Activated naive CD4-positive, alpha-beta T cell treated with anti-CD3 and anti-CD28 coated beads, Interleukin-2, amount 50 U/mL, for 24 hours (primary cell): Measurements from ENCODE around the gene ANKK1.

Experiments used
- H3K27ac Mint-ChIP-seq: one replicate; pipeline ENCODE4 v1.8.0; 2021; ENCODE audit warnings: mild to moderate bottlenecking, mixed read lengths
- H3K27me3 Mint-ChIP-seq: one replicate; pipeline ENCODE4 v1.8.0; 2021; ENCODE audit warnings: mixed read lengths
- H3K36me3 Mint-ChIP-seq: one replicate; pipeline ENCODE4 v1.8.0; 2021; ENCODE audit warnings: mixed read lengths
- H3K4me1 Mint-ChIP-seq: one replicate; pipeline ENCODE4 v1.8.0; 2021; ENCODE audit warnings: mixed read lengths
- H3K4me3 Mint-ChIP-seq: one replicate; pipeline ENCODE4 v1.8.0; 2021; ENCODE audit warnings: mild to moderate bottlenecking, mixed read lengths
- H3K9me3 Mint-ChIP-seq: one replicate; pipeline ENCODE4 v1.8.0; 2021; ENCODE audit warnings: mixed read lengths

ANKK1 gene

DNA sequence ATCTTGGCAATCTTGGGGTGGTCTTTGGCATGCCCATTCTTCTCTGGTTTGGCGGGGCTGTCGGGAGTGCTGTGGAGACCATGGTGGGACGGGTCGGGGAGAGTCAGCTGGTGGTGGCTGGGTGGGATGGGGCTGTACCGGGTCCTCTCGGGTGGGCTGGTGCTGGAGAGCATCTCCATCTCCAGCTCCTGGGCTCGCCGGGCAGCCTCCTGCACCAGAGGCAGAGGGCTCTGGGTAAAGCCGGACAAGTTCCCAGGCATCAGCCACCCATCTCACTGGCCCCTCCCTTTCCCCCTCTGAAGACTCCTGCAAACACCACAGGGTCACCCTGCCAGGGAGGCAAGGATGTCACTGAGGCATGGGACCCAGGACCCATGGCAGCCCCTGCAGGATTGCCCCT is 25.1 kb downstream of the ANKK1 start:
- Mint-ChIP-seq H3K4me1 (no peaks in the 10 kb centered on the region), H3K36me3 (no peaks in the 10 kb centered on the region), H3K27me3 (peaks cover 2% of the 10 kb centered on the region), H3K4me3 (no peak overlapping the region), H3K9me3 (no peaks in the 10 kb centered on the region), H3K27ac (no peak overlapping the region)

DNA sequence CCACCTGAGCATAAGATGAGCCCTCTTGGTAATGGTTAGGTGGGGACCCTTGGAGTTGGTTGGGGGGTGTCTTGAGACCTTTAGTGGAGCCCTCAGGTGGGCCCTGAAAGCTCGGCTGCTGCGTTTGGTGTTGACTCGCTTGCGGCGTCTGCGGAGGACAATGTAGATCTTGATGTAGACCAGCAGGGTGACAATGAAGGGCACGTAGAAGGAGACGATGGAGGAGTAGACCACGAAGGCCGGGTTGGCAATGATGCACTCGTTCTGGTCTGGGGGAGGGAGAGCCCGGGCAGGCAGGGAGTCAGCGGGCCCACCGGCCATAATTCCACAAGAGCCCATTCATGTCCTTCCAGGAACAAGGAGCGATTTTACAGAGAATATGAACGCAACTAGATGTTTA is 27.8 kb downstream of the ANKK1 start:
- H3K27me3 Mint-ChIP-seq = peaks cover 2% of the 10 kb centered on the region
- no peaks in the 10 kb centered on the region for H3K36me3 Mint-ChIP-seq
- H3K4me1 Mint-ChIP-seq = no peaks in the 10 kb centered on the region
- no peak overlapping the region for H3K27ac Mint-ChIP-seq
- no peaks in the 10 kb centered on the region for H3K9me3 Mint-ChIP-seq
- no peak overlapping the region for H3K4me3 Mint-ChIP-seq

DNA sequence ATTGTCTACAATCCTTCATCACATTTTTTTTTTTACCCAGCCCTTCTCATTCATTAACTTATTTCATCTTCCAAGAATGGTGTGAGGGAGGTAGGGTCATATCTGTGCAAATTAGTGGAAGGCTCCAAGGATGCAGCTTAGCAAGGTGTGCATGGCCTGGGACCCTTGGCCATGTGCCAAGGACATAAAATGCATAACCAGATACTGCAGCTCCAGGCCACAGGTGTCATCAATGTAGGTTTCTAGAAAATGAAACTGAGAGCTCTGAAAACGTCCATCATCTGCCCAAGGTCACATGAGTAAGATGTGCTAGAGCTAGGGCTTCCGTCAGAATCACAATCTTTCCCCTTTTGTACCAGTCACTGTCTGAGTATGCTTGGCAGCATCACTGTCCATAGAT is 29.8 kb downstream of the ANKK1 start:
- no peak overlapping the region for H3K4me3 Mint-ChIP-seq
- H3K36me3 Mint-ChIP-seq = no peaks in the 10 kb centered on the region
- no peak overlapping the region for H3K27ac Mint-ChIP-seq
- no peaks in the 10 kb centered on the region for H3K9me3 Mint-ChIP-seq
- peaks cover 2% of the 10 kb centered on the region for H3K27me3 Mint-ChIP-seq
- H3K4me1 Mint-ChIP-seq = no peaks in the 10 kb centered on the region

DNA sequence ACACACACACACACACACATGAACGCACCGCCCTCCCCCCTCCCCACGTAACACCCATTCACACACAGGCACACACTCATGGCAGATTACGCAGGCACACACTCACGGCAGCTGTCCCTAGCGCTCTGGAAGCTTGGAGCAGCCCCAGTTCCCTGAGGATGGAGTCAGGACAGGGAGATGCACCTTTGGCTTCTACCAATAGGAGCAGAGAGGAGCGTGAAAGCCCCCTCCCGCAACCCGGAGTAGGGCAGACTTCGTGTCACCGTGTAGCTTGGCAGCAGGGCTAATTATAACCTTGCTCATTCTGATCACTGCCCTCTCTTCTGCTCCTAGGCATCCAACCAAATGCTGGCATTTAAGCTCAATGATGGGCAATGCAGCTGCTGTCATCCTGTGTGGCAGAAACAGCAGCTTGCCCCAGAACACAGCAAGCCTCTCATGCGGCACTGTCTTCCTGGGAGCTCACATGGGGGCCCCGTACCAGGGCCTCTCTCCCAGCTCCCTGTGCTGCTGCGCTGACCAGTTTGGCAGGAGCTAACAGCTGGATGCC is 31.9 kb downstream of the ANKK1 start:
- Mint-ChIP-seq H3K4me3 (no peak overlapping the region), H3K27me3 (peaks cover 2% of the 10 kb centered on the region), H3K4me1 (no peaks in the 10 kb centered on the region), H3K36me3 (no peaks in the 10 kb centered on the region), H3K9me3 (no peaks in the 10 kb centered on the region), H3K27ac (no peak overlapping the region)

DNA sequence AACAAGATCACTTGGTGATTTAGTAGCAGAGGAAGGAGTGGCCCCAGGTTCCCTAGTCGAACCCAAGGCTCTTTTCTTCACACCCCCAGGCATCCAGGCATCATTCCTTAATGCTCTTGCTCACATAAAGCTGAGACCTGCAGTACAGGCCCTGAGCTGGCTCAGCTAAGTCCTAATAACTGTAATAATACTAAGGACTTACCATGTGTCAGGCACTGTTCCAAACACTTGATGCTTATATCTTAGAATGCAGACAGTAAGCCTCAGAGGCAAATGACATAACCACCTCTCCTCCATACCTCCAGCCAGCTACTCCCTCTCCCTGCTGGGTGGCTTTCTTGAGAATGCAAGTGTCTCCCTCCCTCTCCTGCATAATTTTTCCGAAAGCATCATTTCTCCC is 33.2 kb downstream of the ANKK1 start:
- Mint-ChIP-seq H3K27ac (no peak overlapping the region), H3K4me3 (no peak overlapping the region), H3K36me3 (no peaks in the 10 kb centered on the region), H3K4me1 (no peaks in the 10 kb centered on the region), H3K27me3 (peaks cover 2% of the 10 kb centered on the region), H3K9me3 (no peaks in the 10 kb centered on the region)

DNA sequence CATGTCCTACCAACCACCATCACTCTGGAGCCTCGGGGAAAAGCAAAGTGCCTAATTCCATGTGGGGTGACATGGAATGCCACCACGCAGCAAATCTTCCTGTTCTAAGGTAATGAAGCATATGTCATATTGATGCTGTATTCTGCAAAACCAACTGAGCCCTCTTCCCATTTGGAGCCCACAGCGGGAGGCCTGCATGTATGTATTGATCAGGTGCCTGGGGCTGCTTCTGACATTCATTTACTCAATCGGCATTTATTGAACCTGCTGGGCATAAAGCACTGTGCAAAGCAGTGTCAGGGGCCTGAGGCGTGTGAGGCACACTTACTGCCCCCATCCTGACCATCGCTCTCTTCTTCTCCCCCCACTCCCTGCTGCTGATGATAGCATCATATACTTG is 39.1 kb downstream of the ANKK1 start:
- Mint-ChIP-seq H3K27ac (no peak overlapping the region), H3K4me1 (no peaks in the 10 kb centered on the region)

DNA sequence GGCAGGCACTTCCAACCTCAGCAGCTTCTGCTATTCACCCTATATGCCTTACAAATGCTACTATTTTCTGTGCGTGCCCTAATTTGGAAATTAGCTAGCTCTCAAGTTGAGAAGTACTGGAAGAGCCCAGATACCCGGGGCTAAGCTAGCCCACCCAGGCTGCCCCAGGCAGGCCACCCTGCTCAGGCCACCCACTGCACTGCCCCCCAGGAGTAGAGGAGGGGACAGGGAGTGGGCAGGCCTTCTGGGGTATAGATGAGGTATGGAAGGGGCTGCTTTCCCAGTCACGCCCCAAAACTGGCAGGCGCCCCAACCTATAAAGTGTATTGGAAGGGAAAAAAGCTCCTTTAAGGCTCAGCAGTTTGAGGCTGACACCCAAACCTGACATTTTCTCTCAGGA is 44.2 kb downstream of the ANKK1 start:
- H3K4me1 Mint-ChIP-seq = no peaks in the 10 kb centered on the region
- H3K4me3 Mint-ChIP-seq = no peak overlapping the region
- no peaks in the 10 kb centered on the region for H3K9me3 Mint-ChIP-seq
- no peak overlapping the region for H3K27ac Mint-ChIP-seq
- no peaks in the 10 kb centered on the region for H3K36me3 Mint-ChIP-seq
- no peaks in the 10 kb centered on the region for H3K27me3 Mint-ChIP-seq

More for the DNA sequence above, 39.1 kb downstream of the ANKK1 start:
- no peaks in the 10 kb centered on the region for H3K36me3 Mint-ChIP-seq
- no peaks in the 10 kb centered on the region for H3K27me3 Mint-ChIP-seq
- H3K9me3 Mint-ChIP-seq = no peaks in the 10 kb centered on the region
- H3K4me3 Mint-ChIP-seq = no peak overlapping the region

DNA sequence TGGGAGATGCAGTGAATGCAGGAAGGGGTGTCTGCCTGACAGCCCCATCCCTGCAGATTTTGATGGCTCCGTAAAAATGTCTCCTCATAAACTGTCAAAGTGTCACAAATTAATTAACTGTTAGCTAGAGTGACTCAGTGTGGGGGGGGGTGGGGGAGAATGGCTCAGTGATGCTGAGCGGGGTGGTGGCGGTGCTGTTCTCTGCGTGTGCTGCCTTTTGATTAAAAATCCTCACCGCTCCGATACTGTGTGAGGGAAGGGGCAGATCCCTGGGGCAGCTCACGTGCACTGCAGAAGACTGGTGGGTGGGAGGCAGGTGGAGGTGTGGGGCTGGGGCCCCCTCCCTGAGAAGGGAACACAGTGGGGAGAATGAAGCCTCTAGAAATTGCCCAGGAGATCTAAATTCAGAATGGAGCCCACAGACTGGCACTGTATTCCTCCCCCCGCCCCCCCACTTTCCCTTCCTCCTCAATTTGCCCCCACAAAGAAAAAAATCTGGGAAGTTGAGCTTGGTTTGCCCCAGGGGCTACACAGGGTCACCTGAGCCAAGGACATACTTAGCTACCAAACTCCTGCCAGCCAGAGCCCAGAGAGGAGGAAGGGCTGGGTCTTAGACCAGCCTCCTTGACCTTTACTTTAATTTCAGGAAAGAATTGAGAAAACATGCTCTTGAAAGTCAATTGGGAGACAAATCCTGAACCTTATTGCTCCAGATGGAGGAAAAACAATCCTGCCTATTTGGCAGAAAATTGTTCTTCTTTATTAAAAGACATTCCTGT is 47.8 kb downstream of the ANKK1 start:
- H3K4me3 Mint-ChIP-seq = no peak overlapping the region
- no peak overlapping the region for H3K27ac Mint-ChIP-seq
- H3K36me3 Mint-ChIP-seq = no peaks in the 10 kb centered on the region
- no peaks in the 10 kb centered on the region for H3K9me3 Mint-ChIP-seq
- no peaks in the 10 kb centered on the region for H3K4me1 Mint-ChIP-seq
- H3K27me3 Mint-ChIP-seq = no peaks in the 10 kb centered on the region

DNA sequence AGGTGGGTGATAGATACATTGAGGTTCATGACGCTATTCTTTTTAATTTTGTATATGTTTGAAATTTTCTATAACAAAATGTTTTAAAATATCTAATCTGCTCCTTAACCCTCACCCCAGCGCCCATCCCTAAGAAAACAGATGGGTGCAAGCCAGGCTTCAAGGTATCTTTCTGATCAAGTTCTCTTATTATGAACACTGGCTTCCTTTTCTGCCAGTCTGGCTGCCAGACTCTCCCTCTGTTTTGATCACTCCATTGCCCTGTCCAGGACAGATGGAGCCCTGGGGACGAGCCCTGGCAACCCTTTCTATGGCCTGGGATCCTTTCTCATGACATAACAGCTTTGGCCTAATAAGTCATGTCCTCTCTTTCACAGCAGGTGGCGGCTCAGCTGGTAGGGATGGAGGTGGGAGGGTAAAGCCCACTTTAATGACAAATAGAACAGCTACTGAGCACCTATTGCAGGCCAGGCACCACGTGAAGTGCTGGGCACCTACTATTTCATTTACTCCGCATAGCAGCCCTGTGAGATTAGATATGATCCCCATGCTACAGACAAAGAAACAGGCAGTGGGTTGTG is 49.2 kb downstream of the ANKK1 start:
- Mint-ChIP-seq H3K27ac (no peak overlapping the region), H3K36me3 (no peaks in the 10 kb centered on the region)

DNA sequence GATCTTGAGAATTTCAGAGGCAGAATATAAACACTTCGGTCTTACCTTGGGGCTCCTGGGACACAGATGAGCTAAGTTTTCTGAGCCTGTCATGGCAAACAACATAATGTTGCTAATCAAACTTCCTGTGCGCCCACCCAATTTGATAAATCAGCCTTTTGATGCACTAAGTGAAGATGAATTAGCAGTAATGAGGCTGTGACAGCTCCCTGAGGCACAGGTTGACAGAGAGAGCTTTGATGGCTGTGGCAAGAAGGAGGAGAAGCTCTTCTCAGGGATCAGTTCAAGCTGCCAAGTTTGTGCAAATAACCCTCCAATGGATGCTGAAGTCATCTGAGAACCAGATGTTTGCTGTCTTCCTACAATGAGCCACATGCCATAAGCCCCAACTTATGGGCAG is 53.2 kb downstream of the ANKK1 start:
- H3K4me1 Mint-ChIP-seq = no peaks in the 10 kb centered on the region
- no peaks in the 10 kb centered on the region for H3K9me3 Mint-ChIP-seq
- no peak overlapping the region for H3K4me3 Mint-ChIP-seq
- peaks cover 3% of the 10 kb centered on the region for H3K27me3 Mint-ChIP-seq
- H3K27ac Mint-ChIP-seq = no peak overlapping the region
- no peaks in the 10 kb centered on the region for H3K36me3 Mint-ChIP-seq

More for the DNA sequence above, 49.2 kb downstream of the ANKK1 start:
- no peaks in the 10 kb centered on the region for H3K9me3 Mint-ChIP-seq
- no peaks in the 10 kb centered on the region for H3K27me3 Mint-ChIP-seq
- no peak overlapping the region for H3K4me3 Mint-ChIP-seq
- H3K4me1 Mint-ChIP-seq = no peaks in the 10 kb centered on the region

DNA sequence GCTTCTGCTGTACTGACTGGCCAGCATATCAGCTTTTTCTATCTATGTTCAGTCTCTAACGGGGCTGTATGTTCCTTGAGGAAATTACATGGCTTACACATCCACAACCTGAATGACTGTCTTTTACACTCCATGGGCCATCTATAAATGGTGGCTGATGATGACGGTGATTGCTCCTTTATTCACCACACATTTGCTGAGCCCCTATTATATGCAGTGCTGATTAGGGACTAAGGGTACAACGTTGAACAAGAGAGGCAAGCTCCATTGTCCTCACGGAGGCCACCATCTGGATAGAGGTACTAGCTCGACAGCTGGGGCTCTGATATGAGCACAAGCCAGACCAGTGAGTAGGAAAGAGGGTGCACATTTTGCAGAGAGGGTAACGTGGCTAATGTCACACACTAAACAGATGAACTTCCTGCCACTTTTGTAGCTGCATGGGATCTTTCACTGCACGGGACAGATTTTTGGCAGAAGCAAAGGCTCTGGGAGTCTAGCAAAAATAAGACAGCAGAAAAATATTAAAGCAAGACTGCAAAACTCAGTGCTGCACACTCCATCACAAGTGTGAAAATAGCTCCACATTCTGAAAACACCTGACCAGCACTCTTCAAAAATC is 57.0 kb downstream of the ANKK1 start:
- Mint-ChIP-seq H3K36me3 (no peaks in the 10 kb centered on the region), H3K27me3 (peaks cover 6% of the 10 kb centered on the region), H3K4me1 (no peaks in the 10 kb centered on the region)

DNA sequence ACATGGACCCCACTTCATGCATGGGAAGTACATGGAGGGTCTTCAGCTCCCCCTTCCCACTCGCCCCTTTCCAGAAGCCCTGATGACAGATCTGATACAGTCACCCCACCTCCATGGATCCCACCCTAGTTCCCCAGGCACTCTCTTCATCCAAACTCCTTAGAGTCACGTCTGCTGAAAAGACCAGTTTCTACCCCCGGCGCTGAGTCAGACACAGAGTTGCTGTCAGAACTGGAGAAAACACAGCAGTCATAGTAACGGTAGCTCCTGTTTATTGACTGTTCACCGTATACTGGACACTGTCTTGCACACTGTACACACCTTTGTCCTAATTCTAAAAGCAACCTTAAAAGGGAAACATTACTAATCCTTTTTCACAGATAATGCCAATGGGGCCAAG is 58.5 kb downstream of the ANKK1 start:
- Mint-ChIP-seq H3K4me1 (no peaks in the 10 kb centered on the region), H3K4me3 (no peak overlapping the region), H3K27me3 (peaks cover 6% of the 10 kb centered on the region), H3K27ac (no peak overlapping the region), H3K36me3 (no peaks in the 10 kb centered on the region), H3K9me3 (no peaks in the 10 kb centered on the region)

More for the DNA sequence above, 57.0 kb downstream of the ANKK1 start:
- Mint-ChIP-seq H3K4me3 (no peak overlapping the region), H3K9me3 (no peaks in the 10 kb centered on the region), H3K27ac (no peak overlapping the region)

DNA sequence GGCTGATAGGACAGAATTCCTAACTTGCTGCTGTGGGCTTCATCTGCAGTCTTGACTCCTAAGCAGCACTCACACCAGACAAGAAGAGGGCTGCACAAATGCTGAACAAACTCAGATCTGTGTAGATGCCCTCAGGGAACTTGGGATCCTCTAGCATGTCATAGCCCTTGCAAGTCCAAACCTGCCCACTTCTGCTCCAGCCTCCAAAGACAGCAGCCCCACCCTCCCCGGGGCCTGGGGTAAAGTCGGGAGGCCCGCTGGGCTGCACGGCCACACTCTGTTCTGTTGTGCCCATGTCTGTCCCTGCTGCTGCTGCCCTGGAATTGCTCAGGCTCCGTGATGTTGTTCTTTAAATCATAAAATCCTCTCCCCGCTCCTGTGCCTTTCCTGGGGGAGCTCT is 59.4 kb downstream of the ANKK1 start:
- H3K9me3 Mint-ChIP-seq = no peaks in the 10 kb centered on the region
- peaks cover 6% of the 10 kb centered on the region for H3K27me3 Mint-ChIP-seq
- H3K36me3 Mint-ChIP-seq = no peaks in the 10 kb centered on the region
- H3K4me3 Mint-ChIP-seq = no peak overlapping the region
- no peak overlapping the region for H3K27ac Mint-ChIP-seq
- H3K4me1 Mint-ChIP-seq = no peaks in the 10 kb centered on the region

DNA sequence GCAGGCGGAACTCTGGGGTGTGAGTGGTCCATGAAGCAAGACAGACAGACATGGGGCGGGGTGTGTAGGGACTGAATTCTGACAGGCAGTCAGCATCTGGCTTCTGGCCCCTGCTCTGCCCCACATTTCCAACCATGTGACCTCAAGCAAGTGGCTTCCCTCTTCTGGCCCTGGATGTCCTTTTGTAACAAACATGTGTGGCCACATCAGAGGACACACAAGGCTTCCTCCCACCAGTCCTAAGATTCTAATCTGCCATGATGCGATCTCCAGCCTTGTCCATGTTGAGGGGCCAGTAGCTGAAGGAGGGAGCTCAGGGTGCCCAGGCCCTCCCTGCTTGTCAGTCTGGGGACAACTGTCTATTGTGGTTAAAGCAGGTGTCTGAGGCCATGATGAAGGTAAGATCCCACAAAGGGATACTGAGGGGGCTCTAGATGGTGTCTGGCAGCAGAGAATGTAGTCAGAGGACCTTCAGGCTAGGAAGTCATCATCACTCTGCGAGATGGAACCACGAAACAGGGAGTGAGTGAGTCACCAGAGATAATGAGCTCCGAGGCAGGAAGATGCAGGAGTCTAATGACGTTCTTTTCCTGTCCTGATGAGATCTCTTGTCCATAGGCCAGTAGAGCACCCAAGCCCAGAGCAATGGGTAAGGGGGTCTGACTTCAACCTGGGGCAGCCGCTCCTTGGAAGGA is 60.2 kb downstream of the ANKK1 start:
- Mint-ChIP-seq H3K4me3 (no peak overlapping the region), H3K27ac (no peak overlapping the region), H3K27me3 (peaks cover 6% of the 10 kb centered on the region), H3K4me1 (no peaks in the 10 kb centered on the region), H3K9me3 (no peaks in the 10 kb centered on the region), H3K36me3 (no peaks in the 10 kb centered on the region)

DNA sequence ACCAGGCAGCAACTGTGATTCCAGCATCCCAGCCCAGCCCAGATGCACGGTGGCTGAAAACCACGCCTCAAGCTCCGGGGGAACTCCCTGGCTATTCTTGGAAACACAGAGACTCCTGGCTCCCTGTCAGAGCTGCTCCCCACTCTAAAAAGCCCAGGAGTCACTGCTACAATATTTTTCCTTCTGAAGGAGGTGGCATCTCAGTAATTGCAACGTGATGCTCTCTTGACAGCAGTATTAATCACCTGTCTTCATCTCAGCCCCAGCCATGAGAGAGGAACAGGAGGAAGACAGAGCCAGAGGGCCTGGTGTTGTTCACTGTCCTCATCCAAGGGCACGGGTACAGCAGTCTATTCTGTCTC is 60.7 kb downstream of the ANKK1 start:
- Mint-ChIP-seq H3K27me3 (peaks cover 8% of the 10 kb centered on the region), H3K4me3 (no peak overlapping the region), H3K27ac (no peak overlapping the region), H3K4me1 (no peaks in the 10 kb centered on the region), H3K36me3 (no peaks in the 10 kb centered on the region), H3K9me3 (no peaks in the 10 kb centered on the region)

DNA sequence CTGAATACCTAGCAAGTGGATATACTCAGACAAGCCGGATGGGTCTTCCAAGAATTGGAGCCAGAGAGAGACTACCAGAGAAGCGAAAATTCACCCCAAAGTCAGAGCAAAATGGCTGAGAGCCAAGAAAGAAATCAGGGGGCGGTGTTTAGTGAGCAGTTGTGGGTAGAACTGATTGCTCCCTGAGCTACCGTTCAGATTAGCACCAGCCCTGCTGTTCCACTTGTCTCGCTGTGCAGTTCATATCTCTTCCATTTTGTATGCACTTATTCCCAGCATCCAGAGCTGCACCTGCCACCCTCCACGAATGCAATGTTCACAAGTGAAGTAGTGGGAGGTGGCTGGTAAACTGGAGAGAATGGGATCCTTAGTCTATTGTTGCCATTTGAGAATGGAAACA is 62.2 kb downstream of the ANKK1 start:
- H3K4me3 Mint-ChIP-seq = no peak overlapping the region
- no peaks in the 10 kb centered on the region for H3K36me3 Mint-ChIP-seq
- H3K9me3 Mint-ChIP-seq = no peaks in the 10 kb centered on the region
- H3K27ac Mint-ChIP-seq = no peak overlapping the region
- peaks cover 8% of the 10 kb centered on the region for H3K27me3 Mint-ChIP-seq
- H3K4me1 Mint-ChIP-seq = no peaks in the 10 kb centered on the region
